Testis (tissue), 2 donors: ENCODE results near the gene AQP12A.
"Not testable (repeated sequence)": the region's sequence is repeated elsewhere in the genome, so short reads cannot be mapped to it uniquely, and the experiment has no call there.

ENCODE experiments used
- POLR2A ChIP-seq: fragments of 450-650 bp; IDR thresholded peaks from one replicate; pipeline ENCODE4 v1.6.1; 2017; ENCODE audit warnings: antibody characterized with exemption, mild to moderate bottlenecking, moderate library complexity
- TF ChIP-seq, protein P1 (sequence below), 3 experiments: fragments of 450-650 bp in 2 of 3; fragments of 200-600 bp in 1 of 3; sonication (generic) in 1 of 3; IDR thresholded peaks; one replicate each; pipeline ENCODE4 v1.5.1; 2016 to 2019; ENCODE audit warnings: antibody characterized with exemption in 3 of 3, mild to moderate bottlenecking in 2 of 3, moderate library complexity in 1 of 3

DNA sequence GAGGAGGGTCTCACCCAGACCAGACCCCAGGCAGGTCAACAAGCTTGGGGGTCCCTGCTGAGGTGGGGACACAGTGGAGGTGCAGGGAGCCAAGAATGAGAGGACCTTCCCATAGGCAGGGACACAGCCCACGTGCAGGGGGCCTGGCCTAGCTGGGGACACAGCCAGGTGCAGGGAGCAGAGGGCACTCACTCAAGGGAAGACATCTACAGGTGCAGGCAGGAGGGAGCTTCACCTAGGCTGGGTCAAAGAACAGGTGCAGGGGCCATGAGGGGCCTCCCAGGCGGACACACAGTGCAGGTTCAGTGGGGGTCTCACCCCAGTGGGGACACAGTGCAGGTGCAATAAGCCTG, 615 bp upstream of the AQP12A start:
- not testable (repeated sequence) for TF ChIP-seq POLR2A
- TF ChIP-seq, protein P1, sequence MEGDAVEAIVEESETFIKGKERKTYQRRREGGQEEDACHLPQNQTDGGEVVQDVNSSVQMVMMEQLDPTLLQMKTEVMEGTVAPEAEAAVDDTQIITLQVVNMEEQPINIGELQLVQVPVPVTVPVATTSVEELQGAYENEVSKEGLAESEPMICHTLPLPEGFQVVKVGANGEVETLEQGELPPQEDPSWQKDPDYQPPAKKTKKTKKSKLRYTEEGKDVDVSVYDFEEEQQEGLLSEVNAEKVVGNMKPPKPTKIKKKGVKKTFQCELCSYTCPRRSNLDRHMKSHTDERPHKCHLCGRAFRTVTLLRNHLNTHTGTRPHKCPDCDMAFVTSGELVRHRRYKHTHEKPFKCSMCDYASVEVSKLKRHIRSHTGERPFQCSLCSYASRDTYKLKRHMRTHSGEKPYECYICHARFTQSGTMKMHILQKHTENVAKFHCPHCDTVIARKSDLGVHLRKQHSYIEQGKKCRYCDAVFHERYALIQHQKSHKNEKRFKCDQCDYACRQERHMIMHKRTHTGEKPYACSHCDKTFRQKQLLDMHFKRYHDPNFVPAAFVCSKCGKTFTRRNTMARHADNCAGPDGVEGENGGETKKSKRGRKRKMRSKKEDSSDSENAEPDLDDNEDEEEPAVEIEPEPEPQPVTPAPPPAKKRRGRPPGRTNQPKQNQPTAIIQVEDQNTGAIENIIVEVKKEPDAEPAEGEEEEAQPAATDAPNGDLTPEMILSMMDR (IDR thresholded peaks at IDR 0.05) = not testable (repeated sequence)
